ENCODE results near the gene FLT1.

GRCh38 chr13:28452755-28453154, 42.2 kb downstream of the FLT1 start:
- TF ChIP-seq, protein P1, sequence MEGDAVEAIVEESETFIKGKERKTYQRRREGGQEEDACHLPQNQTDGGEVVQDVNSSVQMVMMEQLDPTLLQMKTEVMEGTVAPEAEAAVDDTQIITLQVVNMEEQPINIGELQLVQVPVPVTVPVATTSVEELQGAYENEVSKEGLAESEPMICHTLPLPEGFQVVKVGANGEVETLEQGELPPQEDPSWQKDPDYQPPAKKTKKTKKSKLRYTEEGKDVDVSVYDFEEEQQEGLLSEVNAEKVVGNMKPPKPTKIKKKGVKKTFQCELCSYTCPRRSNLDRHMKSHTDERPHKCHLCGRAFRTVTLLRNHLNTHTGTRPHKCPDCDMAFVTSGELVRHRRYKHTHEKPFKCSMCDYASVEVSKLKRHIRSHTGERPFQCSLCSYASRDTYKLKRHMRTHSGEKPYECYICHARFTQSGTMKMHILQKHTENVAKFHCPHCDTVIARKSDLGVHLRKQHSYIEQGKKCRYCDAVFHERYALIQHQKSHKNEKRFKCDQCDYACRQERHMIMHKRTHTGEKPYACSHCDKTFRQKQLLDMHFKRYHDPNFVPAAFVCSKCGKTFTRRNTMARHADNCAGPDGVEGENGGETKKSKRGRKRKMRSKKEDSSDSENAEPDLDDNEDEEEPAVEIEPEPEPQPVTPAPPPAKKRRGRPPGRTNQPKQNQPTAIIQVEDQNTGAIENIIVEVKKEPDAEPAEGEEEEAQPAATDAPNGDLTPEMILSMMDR (tag by site-specific recombination; IDR thresholded peaks at IDR 0.05), result no peak
- TF ChIP-seq ZNF157 (tag by site-specific recombination; IDR thresholded peaks at IDR 0.05) (no peak), REST (tag by site-specific recombination; IDR thresholded peaks at IDR 0.05) (no peak), ZNF558 (tag by site-specific recombination; IDR thresholded peaks at IDR 0.05) (no peak), SCRT1 (tag by site-specific recombination; IDR thresholded peaks at IDR 0.05; ENCODE audit: borderline replicate concordance) (no peak), ZNF416 (tag by site-specific recombination; IDR thresholded peaks at IDR 0.05) (no peak), ZNF37A (tag by site-specific recombination; IDR thresholded peaks at IDR 0.05) (no peak), ATF2 (tag by site-specific recombination; IDR thresholded peaks at IDR 0.05; ENCODE audit: low read depth) (no peak)
- TF ChIP-seq, protein P2, sequence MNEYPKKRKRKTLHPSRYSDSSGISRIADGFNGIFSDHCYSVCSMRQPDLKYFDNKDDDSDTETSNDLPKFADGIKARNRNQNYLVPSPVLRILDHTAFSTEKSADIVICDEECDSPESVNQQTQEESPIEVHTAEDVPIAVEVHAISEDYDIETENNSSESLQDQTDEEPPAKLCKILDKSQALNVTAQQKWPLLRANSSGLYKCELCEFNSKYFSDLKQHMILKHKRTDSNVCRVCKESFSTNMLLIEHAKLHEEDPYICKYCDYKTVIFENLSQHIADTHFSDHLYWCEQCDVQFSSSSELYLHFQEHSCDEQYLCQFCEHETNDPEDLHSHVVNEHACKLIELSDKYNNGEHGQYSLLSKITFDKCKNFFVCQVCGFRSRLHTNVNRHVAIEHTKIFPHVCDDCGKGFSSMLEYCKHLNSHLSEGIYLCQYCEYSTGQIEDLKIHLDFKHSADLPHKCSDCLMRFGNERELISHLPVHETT (tag by site-specific recombination; IDR thresholded peaks at IDR 0.05), result no peak
